ENCODE measurements around the gene CCND1. TPM values are rescaled to one million over a fixed set of nuclear protein-coding genes. Genes with fewer than 3 reads are reported as not detected.

The CCND1 gene
- total RNA-seq, 1 experiment from 2014 or later: 372 TPM

DNA sequence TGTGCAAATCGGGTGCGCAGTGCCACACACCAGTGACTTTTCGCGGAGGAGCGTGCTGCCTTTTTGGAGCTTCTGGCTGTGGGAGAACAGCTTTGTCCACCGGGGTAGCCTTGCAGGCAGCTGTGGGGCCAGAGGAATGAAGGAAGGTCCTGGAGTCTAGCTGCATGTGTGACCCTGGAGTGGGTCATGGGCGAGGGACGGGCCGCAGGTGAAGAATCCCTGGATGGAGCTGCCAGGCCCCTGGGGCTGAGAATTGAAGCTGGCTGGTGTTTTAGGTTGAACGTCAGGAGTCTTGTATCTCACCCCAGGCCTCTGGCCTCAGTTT, 8.6 kb downstream of the CCND1 start:
- H3K14ac ChIP-seq (ENCODE audit: insufficient read depth, low read length): no peak overlapping the region
- H3K23me2 ChIP-seq (ENCODE audit: insufficient read length, low read depth, low read length, poor library complexity, severe bottlenecking): no peaks in the 10 kb centered on the region
- Mint-ChIP-seq H3K27ac (peak overlapping the region in 1 of 3 experiments; percentile 55; a peak in 1 of 7 replicates), H3K4me1 (peaks cover 4 to 9% of the 10 kb centered on the region in 2 experiments; a peak in 3 of 4 replicates), H3K4me3 (no peak overlapping the region), H3K9me3 (no peaks in the 10 kb centered on the region), H3K27me3 (ENCODE audit: low read depth) (no peaks in the 10 kb centered on the region), H3K36me3 (ENCODE audit: insufficient read depth in 1 of 3, low read depth in 3 of 3) (peaks cover 10 to 91% (median 75%) of the 10 kb centered on the region in 3 experiments; a peak in 6 of 7 replicates)
- DNase-seq: no peak
- WGBS (ENCODE audit: extremely low coverage, insufficient read length, low lambda C conversion rate): no CpG with 5 or more reads among the region's 10 CpGs
- no peak overlapping the region for H3K4ac ChIP-seq (ENCODE audit: low read depth, low read length)
- H4K8ac ChIP-seq (replicated peaks; ENCODE audit: insufficient read length, low read depth, low read length): no peak overlapping the region
- H3K23ac ChIP-seq (ENCODE audit: insufficient read length, low read depth, low read length): no peak overlapping the region
- no peak overlapping the region for H3K27ac ChIP-seq (ENCODE audit: insufficient read length, low read depth, low read length)
- no peaks in the 10 kb centered on the region for H3K27me3 ChIP-seq (ENCODE audit: insufficient read depth, low read length)
- H4K5ac ChIP-seq (ENCODE audit: insufficient read length, low read depth, low read length): no peak overlapping the region
- TF ChIP-seq, protein P1, sequence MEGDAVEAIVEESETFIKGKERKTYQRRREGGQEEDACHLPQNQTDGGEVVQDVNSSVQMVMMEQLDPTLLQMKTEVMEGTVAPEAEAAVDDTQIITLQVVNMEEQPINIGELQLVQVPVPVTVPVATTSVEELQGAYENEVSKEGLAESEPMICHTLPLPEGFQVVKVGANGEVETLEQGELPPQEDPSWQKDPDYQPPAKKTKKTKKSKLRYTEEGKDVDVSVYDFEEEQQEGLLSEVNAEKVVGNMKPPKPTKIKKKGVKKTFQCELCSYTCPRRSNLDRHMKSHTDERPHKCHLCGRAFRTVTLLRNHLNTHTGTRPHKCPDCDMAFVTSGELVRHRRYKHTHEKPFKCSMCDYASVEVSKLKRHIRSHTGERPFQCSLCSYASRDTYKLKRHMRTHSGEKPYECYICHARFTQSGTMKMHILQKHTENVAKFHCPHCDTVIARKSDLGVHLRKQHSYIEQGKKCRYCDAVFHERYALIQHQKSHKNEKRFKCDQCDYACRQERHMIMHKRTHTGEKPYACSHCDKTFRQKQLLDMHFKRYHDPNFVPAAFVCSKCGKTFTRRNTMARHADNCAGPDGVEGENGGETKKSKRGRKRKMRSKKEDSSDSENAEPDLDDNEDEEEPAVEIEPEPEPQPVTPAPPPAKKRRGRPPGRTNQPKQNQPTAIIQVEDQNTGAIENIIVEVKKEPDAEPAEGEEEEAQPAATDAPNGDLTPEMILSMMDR (conservative IDR thresholded peaks at IDR 0.05): no peak
- no peak overlapping the region for H2BK15ac ChIP-seq (ENCODE audit: low read depth, low read length)
- H3K18ac ChIP-seq (ENCODE audit: insufficient read length, low read depth, low read length): no peak overlapping the region
- H4K20me1 ChIP-seq (ENCODE audit: control insufficient read depth, insufficient read depth, insufficient read length): no peaks in the 10 kb centered on the region
- H2BK5ac ChIP-seq (ENCODE audit: insufficient read length, low read length): no peak overlapping the region
- H2BK20ac ChIP-seq (ENCODE audit: low read depth, low read length, poor library complexity, severe bottlenecking): no peak overlapping the region
- H2BK12ac ChIP-seq (ENCODE audit: insufficient read length, low read depth, low read length): no peak overlapping the region
- no peak overlapping the region for H3K9ac ChIP-seq (ENCODE audit: extremely low read depth, insufficient read length, low read length)
- no peak overlapping the region for H3K56ac ChIP-seq (ENCODE audit: insufficient read length, low read depth, low read length)
- H3K4me2 ChIP-seq (ENCODE audit: insufficient read depth, insufficient read length, low read length): no peak overlapping the region
- no peak overlapping the region for H2AK5ac ChIP-seq (ENCODE audit: insufficient read length, low read length)
- no peak overlapping the region for H4K91ac ChIP-seq (ENCODE audit: insufficient read length, low read depth, low read length)
- H2AFZ ChIP-seq (ENCODE audit: low read length): no peak overlapping the region
- no peaks in the 10 kb centered on the region for H3K79me2 ChIP-seq (ENCODE audit: insufficient read depth, low read length)
- no peaks in the 10 kb centered on the region for H3K79me1 ChIP-seq (ENCODE audit: insufficient read depth, low read depth, low read length, poor library complexity, severe bottlenecking)
- H3K4me1 ChIP-seq (ENCODE audit: insufficient read depth, low read length): no peaks in the 10 kb centered on the region
- no peak overlapping the region for H2BK120ac ChIP-seq (ENCODE audit: low read depth, low read length, poor library complexity, severe bottlenecking)
- no peak overlapping the region for H3T11ph ChIP-seq (ENCODE audit: low read length)
- no peaks in the 10 kb centered on the region for H3K9me3 ChIP-seq (ENCODE audit: control insufficient read depth, low read depth, low read length)
